Endodermal cell (in vitro differentiated cells): ENCODE measurements around the gene GLUL. TPM values are rescaled to one million over a fixed set of nuclear protein-coding genes. Genes with fewer than 3 reads are reported as not detected.
A peak's percentile ranks its signal among the peaks of the same experiment; 100 is the strongest.

Experiments used
- DNase-seq: peaks from one replicate; pipeline ENCODE4 v3.0.0-alpha.2; 2017
- H3K27ac ChIP-seq: 2 replicates; pipeline ENCODE4 v1.5.1; 2013; ENCODE audit warnings: mild to moderate bottlenecking, low read depth, low read length, moderate library complexity
- H3K27me3 ChIP-seq: 2 replicates; pipeline ENCODE4 v1.6.1; 2013; ENCODE audit warnings: mild to moderate bottlenecking, low read length, moderate library complexity; ENCODE audit not compliant: insufficient read depth, control insufficient read depth, poor library complexity, severe bottlenecking
- H3K36me3 ChIP-seq: 2 replicates; pipeline ENCODE4 v1.7.0; 2013; ENCODE audit warnings: mild to moderate bottlenecking, low read length, moderate library complexity; ENCODE audit not compliant: control insufficient read depth, insufficient read depth
- H3K4me1 ChIP-seq: one replicate; pipeline ENCODE4 v1.7.0; 2013; ENCODE audit warnings: low read length; ENCODE audit not compliant: control insufficient read depth, insufficient read depth
- H3K4me3 ChIP-seq: 2 replicates; pipeline ENCODE4 v1.5.1; 2013; ENCODE audit warnings: mild to moderate bottlenecking, low read length, moderate library complexity
- H3K9ac ChIP-seq: 2 replicates; pipeline ENCODE4 v1.6.1; 2013; ENCODE audit warnings: mild to moderate bottlenecking, low read length, moderate library complexity; ENCODE audit not compliant: poor library complexity, severe bottlenecking; ENCODE audit errors: extremely low read depth
- H3K9me3 ChIP-seq: 2 replicates; pipeline ENCODE4 v1.6.1; 2013; ENCODE audit warnings: mild to moderate bottlenecking, low read length, moderate library complexity; ENCODE audit not compliant: control insufficient read depth
- H3K27ac Mint-ChIP-seq: 2 replicates; pipeline ENCODE4 v1.8.0; 2020; ENCODE audit warnings: mixed read lengths
- H3K27me3 Mint-ChIP-seq: 2 replicates; pipeline ENCODE4 v1.8.0; 2021; ENCODE audit warnings: mild to moderate bottlenecking, mixed read lengths; ENCODE audit not compliant: insufficient read depth
- H3K36me3 Mint-ChIP-seq: 2 replicates; pipeline ENCODE4 v1.8.0; 2020; ENCODE audit warnings: low read depth, mixed read lengths
- H3K4me1 Mint-ChIP-seq: 2 replicates; pipeline ENCODE4 v1.8.0; 2020; ENCODE audit warnings: mixed read lengths
- H3K4me3 Mint-ChIP-seq: 2 replicates; pipeline ENCODE4 v1.8.0; 2020; ENCODE audit warnings: mild to moderate bottlenecking, moderate library complexity, mixed read lengths
- H3K9me3 Mint-ChIP-seq: 2 replicates; pipeline ENCODE4 v1.8.0; 2020; ENCODE audit warnings: mild to moderate bottlenecking, mixed read lengths
- CTCF ChIP-seq: fragments of 200-600 bp; sonication (generic); conservative IDR thresholded peaks from 2 replicates; pipeline ENCODE4 v1.5.0; 2021; ENCODE audit warnings: antibody characterized with exemption, mild to moderate bottlenecking
- WGBS, 2 experiments: methylation state at CpG; one replicate each; pipeline versions ENCODE4 v1.1.5 to v1.1.7; 2013; ENCODE audit warnings: missing lambda C conversion rate in 2 of 2, mixed read lengths in 1 of 2; ENCODE audit not compliant: insufficient coverage in 1 of 2, insufficient read length in 1 of 2; 5-methylcytosine and 5-hydroxymethylcytosine counted together
- total RNA-seq, 2 donors: library from RNA; stranded (reverse); fragmentation: NEBNext Ultra II Directional in 1 of 2; extraction: Animal tissue kit (Norgen Biotek cat#: 25700) in 1 of 2; gene quantifications; 2 replicates in 1 of 2; 3 replicates in 1 of 2; pipeline ENCODE4 v1.2.1, GENCODE V29; 2021

GLUL gene
- total RNA-seq, 2 donors from 2014 or later, result 529 to 553 TPM

- H3K36me3 ChIP-seq, result no peaks in the 10 kb centered on the region
- Mint-ChIP-seq H3K36me3 (no peaks in the 10 kb centered on the region), H3K4me1 (peaks cover 6% of the 10 kb centered on the region), H3K27ac (no peak overlapping the region), H3K4me3 (no peak overlapping the region), H3K27me3 (no peaks in the 10 kb centered on the region), H3K9me3 (peaks cover 8% of the 10 kb centered on the region)
- DNase-seq, result no peak
- no peak for TF ChIP-seq CTCF
- no peak overlapping the region for H3K4me3 ChIP-seq
- no peaks in the 10 kb centered on the region for H3K27me3 ChIP-seq
- no peak overlapping the region for H3K27ac ChIP-seq
- peaks cover 6% of the 10 kb centered on the region for H3K9me3 ChIP-seq
- WGBS, 2 experiments, result 83 to 86% methylated on average over 1 of the region's 1 CpG
- no peaks in the 10 kb centered on the region for H3K4me1 ChIP-seq
- H3K9ac ChIP-seq, result no peak overlapping the region
Measured at GRCh38 chr1:182405578-182405977, 14.0 kb upstream of the GLUL start.

- peaks cover 6% of the 10 kb centered on the region for H3K9me3 ChIP-seq
- Mint-ChIP-seq H3K4me3 (no peak overlapping the region), H3K27ac (no peak overlapping the region), H3K9me3 (peaks cover 8% of the 10 kb centered on the region), H3K36me3 (no peaks in the 10 kb centered on the region), H3K4me1 (peaks cover 6% of the 10 kb centered on the region), H3K27me3 (no peaks in the 10 kb centered on the region)
- H3K4me3 ChIP-seq, result no peak overlapping the region
- no peaks in the 10 kb centered on the region for H3K27me3 ChIP-seq
- H3K9ac ChIP-seq, result no peak overlapping the region
- no peak overlapping the region for H3K27ac ChIP-seq
- DNase-seq, result no peak
- peak; percentile 62 for TF ChIP-seq CTCF
- H3K4me1 ChIP-seq, result no peaks in the 10 kb centered on the region
- 100% methylated on average over 1 of the region's 1 CpG; no CpG with 5 or more reads in 1 of the 2 experiments for WGBS, 2 experiments
- no peaks in the 10 kb centered on the region for H3K36me3 ChIP-seq
Measured at GRCh38 chr1:182404781-182405180, 13.2 kb upstream of the GLUL start.

- Histone ChIP-seq H3K9me3 (no peaks in the 10 kb centered on the region), H3K9ac (no peak within 1 kb of the TSS), H3K4me3 (no peak within 1 kb of the TSS), H3K27ac (no peak within 1 kb of the TSS), H3K36me3 (no peaks in the 10 kb centered on the region), H3K27me3 (no peaks in the 10 kb centered on the region), H3K4me1 (peaks cover 6% of the 10 kb centered on the region)
- H3K27me3 Mint-ChIP-seq, result no peaks in the 10 kb centered on the region
- no peak within 1 kb of the TSS for H3K27ac Mint-ChIP-seq
- WGBS, 2 experiments, result 95 to 100% methylated on average over 1 to 4 of the region's 4 CpGs
- no peak for TF ChIP-seq CTCF
- peaks cover 18% of the 10 kb centered on the region for H3K4me1 Mint-ChIP-seq
- no peaks in the 10 kb centered on the region for H3K36me3 Mint-ChIP-seq
- no peak for DNase-seq
- no peak within 1 kb of the TSS for H3K4me3 Mint-ChIP-seq
- peaks cover 4% of the 10 kb centered on the region for H3K9me3 Mint-ChIP-seq
Measured at GRCh38 chr1:182400567-182400966, 9.0 kb upstream of the GLUL start, which contains the start of gene TEDDM1. Gene TEDDM1, minus strand, starts transcription at chr1:182400667. Its CDS starts 182 bp downstream, at chr1:182400485.
